Kidney capillary endothelial cell (primary cell): ENCODE data around the gene ATN1.
"Not testable (repeated sequence)": the region's sequence is repeated elsewhere in the genome, so short reads cannot be mapped to it uniquely, and the experiment has no call there.

Experiments used
- DNase-seq: peaks from one replicate; pipeline ENCODE4 v3.0.0-alpha.2; 2018; ENCODE audit warnings: low spot score

ATN1 gene, protein sequence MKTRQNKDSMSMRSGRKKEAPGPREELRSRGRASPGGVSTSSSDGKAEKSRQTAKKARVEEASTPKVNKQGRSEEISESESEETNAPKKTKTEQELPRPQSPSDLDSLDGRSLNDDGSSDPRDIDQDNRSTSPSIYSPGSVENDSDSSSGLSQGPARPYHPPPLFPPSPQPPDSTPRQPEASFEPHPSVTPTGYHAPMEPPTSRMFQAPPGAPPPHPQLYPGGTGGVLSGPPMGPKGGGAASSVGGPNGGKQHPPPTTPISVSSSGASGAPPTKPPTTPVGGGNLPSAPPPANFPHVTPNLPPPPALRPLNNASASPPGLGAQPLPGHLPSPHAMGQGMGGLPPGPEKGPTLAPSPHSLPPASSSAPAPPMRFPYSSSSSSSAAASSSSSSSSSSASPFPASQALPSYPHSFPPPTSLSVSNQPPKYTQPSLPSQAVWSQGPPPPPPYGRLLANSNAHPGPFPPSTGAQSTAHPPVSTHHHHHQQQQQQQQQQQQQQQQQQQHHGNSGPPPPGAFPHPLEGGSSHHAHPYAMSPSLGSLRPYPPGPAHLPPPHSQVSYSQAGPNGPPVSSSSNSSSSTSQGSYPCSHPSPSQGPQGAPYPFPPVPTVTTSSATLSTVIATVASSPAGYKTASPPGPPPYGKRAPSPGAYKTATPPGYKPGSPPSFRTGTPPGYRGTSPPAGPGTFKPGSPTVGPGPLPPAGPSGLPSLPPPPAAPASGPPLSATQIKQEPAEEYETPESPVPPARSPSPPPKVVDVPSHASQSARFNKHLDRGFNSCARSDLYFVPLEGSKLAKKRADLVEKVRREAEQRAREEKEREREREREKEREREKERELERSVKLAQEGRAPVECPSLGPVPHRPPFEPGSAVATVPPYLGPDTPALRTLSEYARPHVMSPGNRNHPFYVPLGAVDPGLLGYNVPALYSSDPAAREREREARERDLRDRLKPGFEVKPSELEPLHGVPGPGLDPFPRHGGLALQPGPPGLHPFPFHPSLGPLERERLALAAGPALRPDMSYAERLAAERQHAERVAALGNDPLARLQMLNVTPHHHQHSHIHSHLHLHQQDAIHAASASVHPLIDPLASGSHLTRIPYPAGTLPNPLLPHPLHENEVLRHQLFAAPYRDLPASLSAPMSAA (N-terminal part only)

GRCh38 chr12:6927379-6928021 is at the start of gene ATN1:
Gene ATN1 (plus strand): TSS chr12:6927959. CDS start chr12:6934002, 6,043 bp downstream.
- DNase-seq = no peak

DNA sequence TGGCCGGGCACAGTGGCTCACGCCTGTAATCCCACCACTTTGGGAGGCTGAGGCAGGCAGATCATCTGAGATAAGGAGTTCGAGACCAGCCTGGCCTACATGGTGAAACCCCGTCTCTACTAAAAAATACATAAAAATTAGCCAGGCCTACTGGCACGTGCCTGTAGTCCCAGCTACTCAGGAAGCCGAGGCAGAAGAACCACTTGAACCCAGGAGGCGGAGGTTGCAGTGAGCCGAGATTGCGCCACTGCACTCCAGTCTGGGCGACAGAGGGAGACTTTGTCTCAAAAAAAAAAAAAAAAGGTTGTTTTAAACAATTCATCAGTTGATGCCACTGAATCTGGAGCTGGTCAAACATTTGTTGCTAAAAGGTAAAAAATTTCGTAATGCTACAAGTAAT is 47.9 kb upstream of the ATN1 start:
- DNase-seq = not testable (repeated sequence)

DNA sequence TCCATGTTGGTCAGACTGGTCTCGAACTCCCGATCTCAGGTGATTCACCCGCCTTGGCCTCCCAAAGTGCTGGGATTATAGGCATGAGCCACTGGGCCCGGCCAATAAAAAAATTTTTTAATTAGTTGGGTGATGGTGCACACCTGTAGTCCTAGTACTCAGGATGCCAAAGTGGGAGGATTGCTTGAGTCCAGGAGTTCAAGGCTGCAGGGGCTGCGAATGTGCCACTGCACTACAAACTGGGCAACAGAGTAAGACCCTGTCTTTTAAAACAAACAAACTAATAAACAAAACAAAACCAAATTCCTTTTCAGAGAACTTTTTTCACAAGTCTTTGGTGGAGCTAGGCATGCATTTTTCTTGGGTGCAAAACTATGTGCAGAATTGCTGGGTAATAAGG is 44.5 kb upstream of the ATN1 start:
- no peak for DNase-seq

DNA sequence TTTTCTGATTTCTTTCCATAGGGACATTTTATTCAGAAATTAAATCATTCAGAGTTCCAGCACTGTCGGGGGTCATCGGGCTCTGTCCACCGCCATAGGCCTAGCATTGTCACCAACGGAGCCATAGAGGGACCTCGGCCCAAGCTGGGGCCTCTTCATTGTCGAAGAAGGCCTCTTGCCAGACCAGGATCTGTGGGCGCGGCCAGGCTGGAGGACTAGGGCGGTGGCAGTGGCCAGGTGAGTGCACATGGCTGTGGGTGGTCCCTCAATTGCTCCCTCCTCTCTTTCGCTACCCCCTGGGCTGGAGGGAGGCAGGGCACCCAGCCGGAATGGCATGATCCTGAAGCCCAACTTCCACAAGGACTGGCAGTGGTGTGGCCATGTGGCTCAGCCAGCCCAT is 44.1 kb upstream of the ATN1 start:
- no peak for DNase-seq

GRCh38 chr12:6884539-6884938 is 43.2 kb upstream of the ATN1 start:
- no peak for DNase-seq

GRCh38 chr12:6886206-6886999 is 41.4 kb upstream of the ATN1 start:
- DNase-seq = not testable (repeated sequence)

DNA sequence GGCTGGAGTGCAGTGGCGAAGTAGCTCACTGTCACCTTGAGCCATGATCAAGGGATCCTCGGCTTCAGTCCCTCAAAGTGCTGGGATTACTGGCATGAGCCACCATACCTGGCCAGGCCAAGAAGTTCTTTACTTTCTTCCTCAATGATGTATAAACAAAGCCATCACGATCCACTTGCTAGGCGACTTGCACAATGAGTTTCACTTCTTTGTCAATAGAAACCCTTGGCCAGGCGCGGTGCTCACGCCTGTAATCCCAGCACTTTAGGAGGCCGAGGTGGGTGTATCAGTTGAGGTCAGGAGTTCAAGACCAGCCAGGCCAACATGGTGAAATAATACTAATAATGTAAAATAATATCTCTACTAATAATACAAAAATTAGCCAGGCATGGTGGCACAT is 40.3 kb upstream of the ATN1 start:
- DNase-seq = no peak

GRCh38 chr12:6888360-6888759 is 39.4 kb upstream of the ATN1 start:
- DNase-seq = no peak

GRCh38 chr12:6888794-6889193 is 39.0 kb upstream of the ATN1 start:
- DNase-seq = not testable (repeated sequence)

- DNase-seq = not testable (repeated sequence)
Observed at GRCh38 chr12:6889775-6890573, 37.8 kb upstream of the ATN1 start.

GRCh38 chr12:6890789-6891645 is 36.7 kb upstream of the ATN1 start:
- peak; percentile 96 for DNase-seq

DNA sequence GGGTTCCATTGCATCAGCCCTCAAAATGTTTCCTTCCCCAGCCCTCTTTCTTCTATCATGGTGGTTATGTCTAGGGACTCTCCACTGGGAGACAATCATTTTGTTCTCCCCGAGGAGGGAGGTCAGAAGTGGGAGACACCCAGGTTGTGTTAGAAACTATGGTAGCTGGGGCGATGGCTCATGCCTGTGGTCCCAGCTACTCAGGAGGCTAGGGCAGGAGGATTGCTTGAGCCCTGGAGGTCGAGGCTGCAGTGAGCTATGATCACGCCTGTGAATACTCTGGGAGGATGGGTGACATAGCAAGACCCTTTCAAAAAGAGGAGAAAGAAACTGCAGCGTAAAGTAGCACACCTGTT is 36.1 kb upstream of the ATN1 start:
- no peak for DNase-seq

DNA sequence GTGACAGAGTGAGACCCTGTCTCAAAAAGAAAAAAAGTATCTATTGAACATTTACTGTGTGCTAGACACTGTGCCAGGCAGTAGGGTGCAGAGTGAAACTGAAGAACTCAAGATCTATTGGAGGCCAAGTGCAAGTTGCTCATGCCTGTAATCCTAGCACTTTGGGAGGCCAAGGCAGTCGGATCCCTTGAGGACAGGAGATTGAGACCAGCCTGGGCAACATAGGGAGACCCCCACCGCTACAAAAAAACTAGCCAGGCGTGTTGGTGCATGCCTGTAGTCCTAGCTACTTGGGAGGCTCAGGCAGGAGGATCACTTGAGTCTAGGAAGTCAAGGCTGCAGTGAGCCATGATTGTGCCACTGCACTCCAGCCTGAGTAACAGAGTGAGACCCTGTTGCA is 35.1 kb upstream of the ATN1 start:
- DNase-seq = not testable (repeated sequence)

GRCh38 chr12:6894321-6894720 is 33.4 kb upstream of the ATN1 start:
- DNase-seq = no peak

DNA sequence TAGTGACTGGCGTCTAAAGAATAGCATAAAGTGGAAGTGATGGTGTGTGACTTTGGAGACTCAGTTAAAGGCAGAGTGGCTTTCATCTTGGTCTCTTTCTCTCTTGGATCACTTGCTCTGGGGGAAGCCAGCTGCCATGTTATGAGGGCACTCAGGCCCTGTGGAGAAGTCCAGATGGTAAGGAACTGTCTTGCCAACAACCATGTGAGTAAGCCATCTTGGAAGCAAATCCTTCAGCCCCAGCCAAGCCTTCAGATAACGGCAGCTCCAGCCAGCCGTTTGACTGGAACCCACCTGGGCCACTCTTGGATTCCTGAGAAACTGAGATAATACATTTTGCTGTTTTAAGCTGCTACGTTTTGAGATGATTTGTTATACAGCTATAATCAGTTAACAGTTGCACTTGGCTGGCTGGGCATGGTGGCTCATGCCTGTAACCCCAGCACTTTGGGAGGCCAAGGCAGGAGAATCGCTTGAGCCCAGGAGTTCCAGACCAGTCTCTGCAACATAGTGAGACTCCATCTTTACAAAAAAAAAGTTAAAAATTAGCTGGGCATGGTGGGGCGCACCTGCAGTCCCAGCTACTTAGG is 30.8 kb upstream of the ATN1 start:
- no peak for DNase-seq

DNA sequence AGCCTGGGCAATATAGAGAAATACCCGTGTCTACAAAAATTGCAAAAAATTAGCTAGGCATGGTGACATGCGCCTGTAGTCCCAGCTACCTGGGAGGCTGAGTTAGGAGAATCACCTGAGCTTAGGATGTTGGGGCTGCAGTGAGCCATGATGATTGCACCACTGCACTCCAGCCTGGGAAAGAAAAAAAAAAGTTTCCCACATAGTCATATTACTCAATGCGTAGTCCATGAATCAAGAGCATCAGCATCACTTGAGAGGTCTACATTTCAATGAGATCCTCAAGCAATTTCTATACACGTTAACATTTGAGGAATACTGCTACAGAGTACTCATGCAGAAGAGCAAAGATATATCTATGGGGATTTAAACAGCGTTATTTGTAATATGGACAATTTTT is 28.3 kb upstream of the ATN1 start:
- DNase-seq = no peak

GRCh38 chr12:6899837-6900519 is 27.8 kb upstream of the ATN1 start:
- DNase-seq = peak; percentile 29

GRCh38 chr12:6902448-6902847 is 25.3 kb upstream of the ATN1 start:
- no peak for DNase-seq
